Measurements from ENCODE around the gene USP51.
"Not testable (repeated sequence)": the region's sequence is repeated elsewhere in the genome, so short reads cannot be mapped to it uniquely, and the experiment has no call there.

Gene USP51

GRCh38 chrX:55459426-55459825 is 30.2 kb downstream of the USP51 start:
- H3K36me3 ChIP-seq (ENCODE audit: control insufficient read depth, insufficient read depth, low read length); H3K4me1 ChIP-seq (ENCODE audit: control insufficient read depth, insufficient read depth, low read length): not testable (repeated sequence)

DNA sequence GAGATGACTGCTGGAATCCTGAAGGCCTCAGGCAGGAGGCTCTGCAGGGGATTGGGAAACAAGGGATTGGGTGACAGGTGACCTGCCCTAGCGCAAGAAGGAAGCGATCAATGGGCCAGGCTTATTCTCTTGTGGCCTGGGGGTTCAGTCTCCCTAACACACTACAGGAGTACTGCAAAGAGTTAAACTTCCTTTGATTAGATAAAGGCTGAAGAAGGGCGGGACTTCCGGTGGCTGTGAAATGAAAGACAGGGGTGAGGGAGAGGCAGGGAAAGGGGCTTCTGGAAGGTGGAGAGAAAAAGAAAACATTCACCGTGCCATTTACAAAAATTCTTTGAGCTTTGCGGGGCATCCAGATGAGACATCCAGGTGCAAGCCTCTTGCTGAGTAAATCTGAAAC is 33.9 kb downstream of the USP51 start:
- H3K27me3 ChIP-seq (ENCODE audit: control insufficient read depth, insufficient read depth, low read length); H3K9ac ChIP-seq (ENCODE audit: low read length); H3K4me3 ChIP-seq (ENCODE audit: low read length); H3K4me1 ChIP-seq (ENCODE audit: control insufficient read depth, insufficient read depth, low read length); H3K9me3 ChIP-seq (ENCODE audit: control insufficient read depth, low read length); H3K36me3 ChIP-seq (ENCODE audit: control insufficient read depth, insufficient read depth, low read length): not testable (repeated sequence)

More at GRCh38 chrX:55459426-55459825, 30.2 kb downstream of the USP51 start:
- H3K27me3 ChIP-seq (ENCODE audit: control insufficient read depth, insufficient read depth, low read length); H3K9ac ChIP-seq (ENCODE audit: low read length); H3K4me3 ChIP-seq (ENCODE audit: low read length); H3K9me3 ChIP-seq (ENCODE audit: control insufficient read depth, low read length): not testable (repeated sequence)

- peak overlapping the region; percentile 68 for H3K9ac ChIP-seq (ENCODE audit: low read length)
These were observed 36.9 kb downstream of the USP51 start for GRCh38 chrX:55452833-55453124.

DNA sequence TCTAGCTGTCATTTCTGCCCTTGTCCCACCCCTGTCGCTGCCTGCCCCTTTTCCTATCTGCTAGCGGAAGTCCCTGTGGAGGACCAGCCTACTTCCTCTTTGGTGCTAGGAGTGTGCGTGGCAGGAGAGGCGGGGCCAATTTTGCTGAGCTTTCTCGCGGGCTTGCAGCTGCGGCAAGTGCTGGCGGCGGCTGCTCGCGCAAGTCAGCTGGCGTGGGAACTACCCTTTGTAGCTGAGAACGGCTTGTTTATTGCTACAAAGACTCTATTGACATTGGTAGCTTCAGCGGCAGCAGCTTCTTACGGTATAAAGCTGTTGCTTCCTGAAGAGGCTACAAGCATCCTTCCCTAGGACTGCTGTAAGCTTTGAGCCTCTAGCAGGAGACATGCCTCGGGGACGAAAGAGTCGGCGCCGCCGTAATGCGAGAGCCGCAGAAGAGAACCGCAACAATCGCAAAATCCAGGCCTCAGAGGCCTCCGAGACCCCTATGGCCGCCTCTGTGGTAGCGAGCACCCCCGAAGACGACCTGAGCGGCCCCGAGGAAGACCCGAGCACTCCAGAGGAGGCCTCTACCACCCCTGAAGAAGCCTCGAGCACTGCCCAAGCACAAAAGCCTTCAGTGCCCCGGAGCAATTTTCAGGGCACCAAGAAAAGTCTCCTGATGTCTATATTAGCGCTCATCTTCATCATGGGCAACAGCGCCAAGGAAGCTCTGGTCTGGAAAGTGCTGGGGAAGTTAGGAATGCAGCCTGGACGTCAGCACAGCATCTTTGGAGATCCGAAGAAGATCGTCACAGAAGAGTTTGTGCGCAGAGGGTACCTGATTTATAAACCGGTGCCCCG is 37.4 kb downstream of the USP51 start, which contains the start of gene MAGEH1:
Gene MAGEH1 (plus strand): TSS at position 138 of the 843 bp plus-strand sequence. CDS start 248 bp downstream, at position 386.
- peak within 1 kb of the TSS; percentile 68 for H3K9ac ChIP-seq (ENCODE audit: low read length)
- H3K27me3 ChIP-seq (ENCODE audit: control insufficient read depth, insufficient read depth, low read length) = no peaks in the 10 kb centered on the region
- no peaks in the 10 kb centered on the region for H3K9me3 ChIP-seq (ENCODE audit: control insufficient read depth, low read length)
- peak within 1 kb of the TSS; percentile 46 for H3K4me3 ChIP-seq (ENCODE audit: low read length)
- no peaks in the 10 kb centered on the region for H3K36me3 ChIP-seq (ENCODE audit: control insufficient read depth, insufficient read depth, low read length)
- H3K4me1 ChIP-seq (ENCODE audit: control insufficient read depth, insufficient read depth, low read length) = no peaks in the 10 kb centered on the region

More at GRCh38 chrX:55452833-55453124, 36.9 kb downstream of the USP51 start:
- H3K4me3 ChIP-seq (ENCODE audit: low read length) = no peak overlapping the region
- no peaks in the 10 kb centered on the region for H3K4me1 ChIP-seq (ENCODE audit: control insufficient read depth, insufficient read depth, low read length)
- H3K9me3 ChIP-seq (ENCODE audit: control insufficient read depth, low read length) = no peaks in the 10 kb centered on the region
- H3K36me3 ChIP-seq (ENCODE audit: control insufficient read depth, insufficient read depth, low read length) = no peaks in the 10 kb centered on the region
- no peaks in the 10 kb centered on the region for H3K27me3 ChIP-seq (ENCODE audit: control insufficient read depth, insufficient read depth, low read length)

DNA sequence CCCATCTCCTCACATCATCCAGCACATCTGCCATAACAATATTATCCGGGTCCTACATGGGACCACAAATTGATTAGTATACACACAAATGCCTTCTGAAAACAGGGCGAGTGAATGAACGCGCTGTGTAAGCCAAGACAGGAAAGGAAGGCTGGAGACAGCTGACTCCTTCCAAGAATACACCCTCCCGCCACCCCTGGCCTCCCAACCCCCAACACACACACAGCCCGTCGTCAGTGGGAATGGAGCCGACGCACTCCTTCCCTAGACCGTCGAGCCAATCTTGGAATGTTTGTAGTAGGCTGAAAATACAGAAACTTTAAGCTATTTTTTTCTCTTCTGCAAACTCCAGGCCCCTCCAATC is 38.0 kb downstream of the USP51 start:
- Histone ChIP-seq H3K4me1 (ENCODE audit: control insufficient read depth, insufficient read depth, low read length) (no peaks in the 10 kb centered on the region), H3K9me3 (ENCODE audit: control insufficient read depth, low read length) (no peaks in the 10 kb centered on the region), H3K9ac (ENCODE audit: low read length) (peak overlapping the region; percentile 68), H3K27me3 (ENCODE audit: control insufficient read depth, insufficient read depth, low read length) (no peaks in the 10 kb centered on the region), H3K36me3 (ENCODE audit: control insufficient read depth, insufficient read depth, low read length) (no peaks in the 10 kb centered on the region), H3K4me3 (ENCODE audit: low read length) (peak overlapping the region; percentile 46)

DNA sequence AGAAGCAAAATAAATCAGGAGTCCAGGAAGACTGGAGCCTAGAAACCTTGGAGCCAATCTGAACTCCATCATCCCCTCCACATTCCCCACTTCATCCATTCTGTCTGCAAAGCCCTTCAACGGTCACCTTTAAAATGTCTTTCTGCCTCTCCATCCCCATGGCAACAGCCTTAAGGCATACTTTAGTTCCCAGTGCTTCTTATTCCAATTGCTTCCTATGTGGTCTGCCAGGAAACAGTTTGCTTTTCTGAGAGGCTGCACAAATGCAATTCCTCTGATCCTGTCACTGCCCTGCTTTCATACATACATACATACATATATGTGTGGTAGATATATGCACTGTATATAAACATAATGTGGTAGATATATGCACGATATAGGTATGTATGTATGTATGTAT is 38.5 kb downstream of the USP51 start:
- H3K9ac ChIP-seq (ENCODE audit: low read length) = no peak overlapping the region
- H3K4me1 ChIP-seq (ENCODE audit: control insufficient read depth, insufficient read depth, low read length) = no peaks in the 10 kb centered on the region
- no peaks in the 10 kb centered on the region for H3K36me3 ChIP-seq (ENCODE audit: control insufficient read depth, insufficient read depth, low read length)
- H3K4me3 ChIP-seq (ENCODE audit: low read length) = peak overlapping the region; percentile 46
- no peaks in the 10 kb centered on the region for H3K9me3 ChIP-seq (ENCODE audit: control insufficient read depth, low read length)
- no peaks in the 10 kb centered on the region for H3K27me3 ChIP-seq (ENCODE audit: control insufficient read depth, insufficient read depth, low read length)

DNA sequence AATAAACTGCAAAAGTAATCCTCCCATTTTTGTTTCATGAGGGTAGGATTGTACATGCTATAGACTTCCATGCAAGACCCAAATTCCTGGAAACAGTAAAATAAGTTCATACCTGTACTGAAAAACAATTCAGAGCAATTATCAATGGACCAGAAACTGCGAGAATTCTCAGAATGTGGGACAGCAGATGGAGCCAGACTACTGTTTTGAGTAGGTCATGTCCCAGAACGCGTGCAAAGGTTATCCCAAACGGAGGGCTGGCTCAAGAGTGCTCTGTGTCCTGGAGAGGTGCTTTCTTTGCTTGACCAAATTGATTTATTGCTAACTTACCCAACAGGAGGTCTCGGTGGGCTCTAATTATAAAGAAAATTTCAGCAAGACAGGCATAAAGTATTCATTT is 39.4 kb downstream of the USP51 start:
- no peaks in the 10 kb centered on the region for H3K4me1 ChIP-seq (ENCODE audit: control insufficient read depth, insufficient read depth, low read length)
- H3K36me3 ChIP-seq (ENCODE audit: control insufficient read depth, insufficient read depth, low read length) = no peaks in the 10 kb centered on the region
- H3K4me3 ChIP-seq (ENCODE audit: low read length) = no peak overlapping the region
- H3K9me3 ChIP-seq (ENCODE audit: control insufficient read depth, low read length) = no peaks in the 10 kb centered on the region
- H3K27me3 ChIP-seq (ENCODE audit: control insufficient read depth, insufficient read depth, low read length) = no peaks in the 10 kb centered on the region
- no peak overlapping the region for H3K9ac ChIP-seq (ENCODE audit: low read length)

- not testable (repeated sequence) for H3K36me3 ChIP-seq (ENCODE audit: control insufficient read depth, insufficient read depth, low read length); H3K9me3 ChIP-seq (ENCODE audit: control insufficient read depth, low read length); H3K4me3 ChIP-seq (ENCODE audit: low read length); H3K4me1 ChIP-seq (ENCODE audit: control insufficient read depth, insufficient read depth, low read length); H3K9ac ChIP-seq (ENCODE audit: low read length); H3K27me3 ChIP-seq (ENCODE audit: control insufficient read depth, insufficient read depth, low read length)
These were observed 46.2 kb downstream of the USP51 start for GRCh38 chrX:55443468-55443867.

All from mucosa of stomach (tissue), 1 donor.